NB4 (cell line): ENCODE results near the gene GNPAT.

Source experiments
- POLR2A ChIP-seq: IDR thresholded peaks from 2 replicates; pipeline ENCODE4 v1.6.1; 2011; ENCODE audit warnings: mild to moderate bottlenecking; ENCODE audit not compliant: insufficient read length; ENCODE audit errors: extremely low read depth
- TF ChIP-seq, protein P1 (sequence below): IDR thresholded peaks from one replicate; pipeline ENCODE4 v1.5.1; 2012; ENCODE audit warnings: low read depth, low read length

DNA sequence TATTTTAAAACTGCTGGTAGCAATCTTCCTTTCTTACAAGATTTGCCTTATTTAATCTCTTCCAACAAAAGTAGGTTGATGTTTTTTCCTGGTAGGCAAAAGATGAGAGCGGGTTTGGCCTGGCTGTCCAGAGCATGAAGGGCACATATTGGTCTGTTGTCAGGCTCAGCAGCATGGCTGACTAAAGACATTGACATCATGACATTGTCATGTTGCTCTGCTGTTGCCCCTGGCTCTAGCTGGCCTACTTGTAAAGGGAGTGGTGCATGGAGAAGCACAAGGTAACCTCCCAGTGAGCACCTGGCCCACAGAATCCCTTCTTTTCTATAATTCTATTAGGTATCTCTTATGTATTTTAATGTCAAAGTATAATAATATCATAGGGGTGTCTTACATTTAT, 23.6 kb downstream of the GNPAT start:
- TF ChIP-seq, protein P1, sequence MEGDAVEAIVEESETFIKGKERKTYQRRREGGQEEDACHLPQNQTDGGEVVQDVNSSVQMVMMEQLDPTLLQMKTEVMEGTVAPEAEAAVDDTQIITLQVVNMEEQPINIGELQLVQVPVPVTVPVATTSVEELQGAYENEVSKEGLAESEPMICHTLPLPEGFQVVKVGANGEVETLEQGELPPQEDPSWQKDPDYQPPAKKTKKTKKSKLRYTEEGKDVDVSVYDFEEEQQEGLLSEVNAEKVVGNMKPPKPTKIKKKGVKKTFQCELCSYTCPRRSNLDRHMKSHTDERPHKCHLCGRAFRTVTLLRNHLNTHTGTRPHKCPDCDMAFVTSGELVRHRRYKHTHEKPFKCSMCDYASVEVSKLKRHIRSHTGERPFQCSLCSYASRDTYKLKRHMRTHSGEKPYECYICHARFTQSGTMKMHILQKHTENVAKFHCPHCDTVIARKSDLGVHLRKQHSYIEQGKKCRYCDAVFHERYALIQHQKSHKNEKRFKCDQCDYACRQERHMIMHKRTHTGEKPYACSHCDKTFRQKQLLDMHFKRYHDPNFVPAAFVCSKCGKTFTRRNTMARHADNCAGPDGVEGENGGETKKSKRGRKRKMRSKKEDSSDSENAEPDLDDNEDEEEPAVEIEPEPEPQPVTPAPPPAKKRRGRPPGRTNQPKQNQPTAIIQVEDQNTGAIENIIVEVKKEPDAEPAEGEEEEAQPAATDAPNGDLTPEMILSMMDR, result no peak
- no peak for TF ChIP-seq POLR2A
